HCT116 (cell line): ENCODE measurements around the gene KPNA2. TPM values are rescaled to one million over a fixed set of nuclear protein-coding genes. Genes with fewer than 3 reads are reported as not detected.

Experiments
- ATAC-seq: fragments of 200-7000 bp; cut with Tn5 transposase; 2 replicates; pipeline ENCODE4 v1.9.1; 2020; ENCODE audit warnings: mild to moderate bottlenecking, moderate library complexity
- BruUV-seq: library from RNA; stranded (reverse); fragments of 400-500 nt; replicated peaks from 2 replicates; lab custom pipeline; 2021; lab: Mats Ljungman, UMichigan
- CTCF ChIA-PET: fragments of 300-600 bp; sonication (Branson Sonifier 250); formaldehyde crosslinking; loops from one replicate; lab custom pipeline; 2021; ENCODE audit warnings: antibody characterized with exemption; lab: Charles Lee
- POLR2A ChIA-PET: fragments of 300-600, 350-600 bp; sonication (Branson Sonifier 250); formaldehyde crosslinking; loops from one replicate; lab custom pipeline; 2021; ENCODE audit warnings: antibody characterized with exemption; lab: Charles Lee
- RAD21 ChIA-PET, 2 experiments: fragments of 300-600 bp; sonication (Branson Sonifier 250); formaldehyde crosslinking; loops; one replicate each; lab custom pipeline; 2023; ENCODE audit warnings: low total read pairs in 2 of 2; ENCODE audit not compliant: uncharacterized antibody in 2 of 2, unreplicated experiment in 2 of 2, low non-redundant PET in 1 of 2; lab: Charles Lee
- DNase-seq: peaks from one replicate; pipeline ENCODE4 v3.0.0-alpha.2; 2010; ENCODE audit warnings: low read depth, low spot score
- H2AFZ ChIP-seq: fragments of 200-600 bp; shearing (Covaris generic), sonication (generic); 2 replicates; pipeline ENCODE4 v1.6.1; 2017; ENCODE audit warnings: low read depth, mixed run types, mixed read lengths, antibody characterized with exemption, low read length; ENCODE audit not compliant: poor library complexity, severe bottlenecking
- H3K27ac ChIP-seq: 2 replicates; pipeline ENCODE4 v1.5.1; 2012; ENCODE audit warnings: low read depth, low read length
- H3K27me3 ChIP-seq: fragments of 200-600 bp; sonication (generic); 2 replicates; pipeline ENCODE4 v1.6.1; 2016; ENCODE audit warnings: mixed run types, low read length, mixed read lengths; ENCODE audit not compliant: insufficient read depth
- H3K36me3 ChIP-seq, 2 experiments: fragments of 200-500 bp in 1 of 2; fragments of 200-600 bp in 1 of 2; sonication (Bioruptor generic) in 1 of 2; sonication (generic) in 1 of 2; 2 replicates each; pipeline versions ENCODE4 v1.5.1 to v1.6.1; 2014 to 2016; ENCODE audit warnings: low read length in 2 of 2, inconsistent platforms in 1 of 2, mixed read lengths in 1 of 2, mixed run types in 1 of 2; ENCODE audit not compliant: insufficient read depth in 2 of 2, control insufficient read depth in 1 of 2
- H3K4me1 ChIP-seq, 2 experiments: fragments of 200-600 bp in 1 of 2; sonication (generic) in 1 of 2; 2 replicates each; pipeline versions ENCODE4 v1.5.1 to v1.6.1; 2012 to 2017; ENCODE audit warnings: low read length in 2 of 2, inconsistent platforms in 1 of 2, mild to moderate bottlenecking in 1 of 2, mixed read lengths in 1 of 2, mixed run types in 1 of 2, moderate library complexity in 1 of 2; ENCODE audit not compliant: insufficient read depth in 2 of 2, control insufficient read depth in 1 of 2
- H3K4me2 ChIP-seq: fragments of 200-600 bp; sonication (generic); 2 replicates; pipeline ENCODE4 v1.6.1; 2017; ENCODE audit warnings: mixed run types, low read length, mixed read lengths
- H3K4me3 ChIP-seq, 2 experiments: fragments of 200-600 bp in 1 of 2; sonication (generic) in 1 of 2; replicated peaks in 1 of 2; 2 replicates each; pipeline ENCODE4 v1.5.1; 2011 to 2016; ENCODE audit warnings: low read length in 2 of 2, control low read depth in 1 of 2, low read depth in 1 of 2, mild to moderate bottlenecking in 1 of 2, mixed read lengths in 1 of 2, mixed run types in 1 of 2
- H3K79me2 ChIP-seq: fragments of 200-600 bp; sonication (generic); 2 replicates; pipeline ENCODE4 v1.6.1; 2017; ENCODE audit warnings: mild to moderate bottlenecking, mixed run types, low read length, moderate library complexity, mixed read lengths; ENCODE audit not compliant: insufficient read depth
- H3K9ac ChIP-seq: fragments of 200-600 bp; sonication (generic); 2 replicates; pipeline ENCODE4 v1.6.1; 2016; ENCODE audit warnings: low read length, mixed read lengths
- H3K9me2 ChIP-seq: fragments of 200-600 bp; sonication (generic), shearing (Covaris generic); 2 replicates; pipeline ENCODE4 v1.6.1; 2017; ENCODE audit warnings: mixed run types, mild to moderate bottlenecking, moderate library complexity; ENCODE audit not compliant: insufficient read depth
- H3K9me3 ChIP-seq, 2 experiments: fragments of 200-500 bp in 1 of 2; fragments of 200-600 bp in 1 of 2; sonication (Bioruptor generic) in 1 of 2; sonication (generic) in 1 of 2; 2 replicates each; pipeline ENCODE4 v1.6.1; 2014 to 2017; ENCODE audit warnings: low read length in 2 of 2, mixed read lengths in 2 of 2, inconsistent platforms in 1 of 2, low read depth in 1 of 2, mild to moderate bottlenecking in 1 of 2, mixed run types in 1 of 2, moderate library complexity in 1 of 2; ENCODE audit not compliant: control insufficient read depth in 1 of 2, insufficient read depth in 1 of 2
- H4K20me1 ChIP-seq: fragments of 200-600 bp; sonication (generic), shearing (Covaris generic); 2 replicates; pipeline ENCODE4 v1.6.1; 2017; ENCODE audit warnings: mixed run types, mild to moderate bottlenecking, moderate library complexity; ENCODE audit not compliant: insufficient read depth
- ATF3 ChIP-seq: IDR thresholded peaks from 2 replicates; pipeline ENCODE4 v1.6.1; 2012
- CBX3 ChIP-seq: IDR thresholded peaks from 2 replicates; pipeline ENCODE4 v1.6.1; 2012; ENCODE audit warnings: low read depth
- CEBPB ChIP-seq: IDR thresholded peaks from 2 replicates; pipeline ENCODE4 v1.6.1; 2012; ENCODE audit warnings: low read depth
- EZH2 ChIP-seq: fragments of 200-600 bp; sonication (generic); IDR thresholded peaks from 2 replicates; pipeline ENCODE4 v1.6.1; 2017; ENCODE audit warnings: antibody characterized with exemption, mixed run types
- EZH2phosphoT487 ChIP-seq: fragments of 200-600 bp; IDR thresholded peaks from 2 replicates; pipeline ENCODE4 v1.6.1; 2018; ENCODE audit warnings: antibody characterized with exemption, borderline replicate concordance
- FOSL1 ChIP-seq: IDR thresholded peaks from 2 replicates; pipeline ENCODE4 v1.6.1; 2012; ENCODE audit warnings: low read depth
- JUND ChIP-seq: IDR thresholded peaks from 2 replicates; pipeline ENCODE4 v1.6.1; 2012
- POLR2A ChIP-seq: IDR thresholded peaks from 2 replicates; pipeline ENCODE4 v1.7.0; 2011; ENCODE audit warnings: borderline replicate concordance; ENCODE audit not compliant: insufficient read depth, insufficient read length; ENCODE audit errors: extremely low read depth
- POLR2AphosphoS5 ChIP-seq: IDR thresholded peaks from 2 replicates; pipeline ENCODE4 v1.6.1; 2011; ENCODE audit warnings: mild to moderate bottlenecking, low read depth, low read length, moderate library complexity
- RAD21 ChIP-seq: IDR thresholded peaks from 2 replicates; pipeline ENCODE4 v1.6.1; 2012; ENCODE audit warnings: low read depth, mild to moderate bottlenecking
- SIN3A ChIP-seq: IDR thresholded peaks from 2 replicates; pipeline ENCODE4 v1.6.1; 2012; ENCODE audit warnings: low read depth
- SP1 ChIP-seq: IDR thresholded peaks from 2 replicates; pipeline ENCODE4 v1.6.1; 2012; ENCODE audit warnings: low read depth
- TCF7L2 ChIP-seq: IDR thresholded peaks from 2 replicates; pipeline ENCODE4 v1.7.0; 2011; ENCODE audit warnings: borderline replicate concordance, inconsistent platforms; ENCODE audit not compliant: insufficient read depth, insufficient read length; ENCODE audit errors: extremely low read depth
- ZBTB33 ChIP-seq: IDR thresholded peaks from 2 replicates; pipeline ENCODE4 v1.6.1; 2011; ENCODE audit warnings: mild to moderate bottlenecking, low read length, moderate library complexity; ENCODE audit not compliant: insufficient replicate concordance; ENCODE audit errors: extremely low read depth
- ZFX ChIP-seq: fragments of 450-650 bp; IDR thresholded peaks from 2 replicates; pipeline ENCODE4 v1.6.1; 2017
- intact Hi-C: fragments of 100-400 bp; cut with micrococcal nuclease; formaldehyde crosslinking; loops from 2 replicates; pipeline ENCODE4 v1.10.0; 2022
- total RNA-seq: library from RNA; stranded (reverse); gene quantifications from one replicate; pipeline ENCODE4 v1.2.1, GENCODE V29; 2021; ENCODE audit not compliant: unreplicated experiment
- TF ChIP-seq, protein P1 (sequence below), 3 experiments: fragments of 200-600 bp in 1 of 3; sonication (generic) in 1 of 3; IDR thresholded peaks in 2 of 3; conservative IDR thresholded peaks in 1 of 3; 2 replicates each; pipeline ENCODE4 v1.5.1; 2012 to 2017; ENCODE audit warnings: low read depth in 2 of 3, low read length in 2 of 3, antibody characterized with exemption in 1 of 3, borderline replicate concordance in 1 of 3, control low read depth in 1 of 3, mild to moderate bottlenecking in 1 of 3, mixed read lengths in 1 of 3, mixed run types in 1 of 3, moderate library complexity in 1 of 3; ENCODE audit not compliant: insufficient read depth in 1 of 3
- TF ChIP-seq, protein P2 (sequence below): IDR thresholded peaks from 2 replicates; pipeline ENCODE4 v1.6.1; 2012
- TF ChIP-seq, protein P3 (sequence below): IDR thresholded peaks from 2 replicates; pipeline ENCODE4 v1.6.1; 2012; ENCODE audit warnings: low read depth

Gene KPNA2
- total RNA-seq, 1 experiment from 2014 or later = 330 TPM

DNA sequence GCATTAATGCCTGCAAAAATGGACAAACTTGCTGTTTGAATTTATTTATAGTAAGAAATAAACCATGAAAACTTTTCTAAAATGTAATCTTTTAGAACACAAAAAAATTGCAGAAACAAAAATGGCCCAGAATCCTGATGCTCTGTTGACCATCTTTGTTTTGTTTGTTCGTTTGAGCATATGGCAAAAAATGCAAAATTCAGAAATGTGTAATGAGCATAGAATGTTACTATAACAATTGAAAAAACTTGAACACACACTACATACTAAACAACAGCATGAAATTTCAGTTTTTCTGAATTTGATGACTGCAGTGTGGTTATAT is 1.1 kb upstream of the KPNA2 start (continued):
- TF ChIP-seq CBX3 = no peak
- peak; percentile 32 for TF ChIP-seq POLR2A
- no peak for TF ChIP-seq RAD21

DNA sequence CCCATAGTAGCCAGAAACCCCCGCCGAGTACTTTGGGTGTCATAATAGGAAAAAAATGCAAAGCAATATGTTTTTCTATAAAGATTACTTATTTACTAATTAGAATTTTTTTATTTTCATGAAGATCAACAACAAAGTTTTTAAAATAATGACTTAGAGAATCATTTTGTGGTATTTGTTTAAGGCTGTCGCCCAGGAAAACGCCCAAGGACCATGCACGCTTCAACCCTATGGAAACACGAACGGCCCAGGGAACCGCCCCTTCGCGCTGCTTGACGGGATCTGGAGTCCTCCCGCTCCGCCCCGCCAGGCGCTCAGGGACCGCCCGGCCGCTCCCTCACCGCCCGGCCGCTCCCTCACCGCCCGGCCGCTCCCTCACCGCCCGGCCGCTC is 408 bp upstream of the KPNA2 start:
- intact Hi-C loops = loop anchor here (1.0 kb wide), 1 partner anchor 16 kb away; no protein-coding TSS in a partner anchor
- CTCF ChIA-PET = interaction anchor here (1.0 kb wide), 1 partner anchor 13 kb away, joined by 4 read pairs; no protein-coding TSS in a partner anchor
- RAD21 ChIA-PET = no interaction called here
- peak; percentile 91 for ATAC-seq
- H3K9ac ChIP-seq = no peak overlapping the region
- no peaks in the 10 kb centered on the region for H3K27me3 ChIP-seq
- H3K79me2 ChIP-seq = peaks cover 44% of the 10 kb centered on the region
- H4K20me1 ChIP-seq = peaks cover 12% of the 10 kb centered on the region; the same call in 1 of the 2 replicates
- no peaks in the 10 kb centered on the region for H3K9me3 ChIP-seq
- peak overlapping the region; percentile 2 for H2AFZ ChIP-seq
- H3K27ac ChIP-seq = no peak overlapping the region; the same call in 1 of the 2 replicates
- POLR2A ChIA-PET = interaction anchor here (0.6 to 1.1 kb wide), 9 partner anchors 13 to 474 kb away, joined by 3 to 6 read pairs (median 4); partner anchors contain the start of gene BPTF
- H3K9me2 ChIP-seq = no peaks in the 10 kb centered on the region
- peak overlapping the region; percentile 1 to 14; a peak in 3 of 4 replicates for H3K4me3 ChIP-seq
- TSS peak; percentile 85 for BruUV-seq
- DNase-seq = no peak
- peaks cover 17 to 22% of the 10 kb centered on the region in 2 experiments for H3K4me1 ChIP-seq
- peak overlapping the region; percentile 30; the same call in 1 of the 2 replicates for H3K4me2 ChIP-seq
- peaks cover 22 to 33% of the 10 kb centered on the region in 2 experiments for H3K36me3 ChIP-seq
- TF ChIP-seq CEBPB = no peak
- no peak for TF ChIP-seq EZH2
- TF ChIP-seq POLR2AphosphoS5 = no peak
- TF ChIP-seq TCF7L2 = no peak
- no peak for TF ChIP-seq SIN3A
- TF ChIP-seq, protein P1, sequence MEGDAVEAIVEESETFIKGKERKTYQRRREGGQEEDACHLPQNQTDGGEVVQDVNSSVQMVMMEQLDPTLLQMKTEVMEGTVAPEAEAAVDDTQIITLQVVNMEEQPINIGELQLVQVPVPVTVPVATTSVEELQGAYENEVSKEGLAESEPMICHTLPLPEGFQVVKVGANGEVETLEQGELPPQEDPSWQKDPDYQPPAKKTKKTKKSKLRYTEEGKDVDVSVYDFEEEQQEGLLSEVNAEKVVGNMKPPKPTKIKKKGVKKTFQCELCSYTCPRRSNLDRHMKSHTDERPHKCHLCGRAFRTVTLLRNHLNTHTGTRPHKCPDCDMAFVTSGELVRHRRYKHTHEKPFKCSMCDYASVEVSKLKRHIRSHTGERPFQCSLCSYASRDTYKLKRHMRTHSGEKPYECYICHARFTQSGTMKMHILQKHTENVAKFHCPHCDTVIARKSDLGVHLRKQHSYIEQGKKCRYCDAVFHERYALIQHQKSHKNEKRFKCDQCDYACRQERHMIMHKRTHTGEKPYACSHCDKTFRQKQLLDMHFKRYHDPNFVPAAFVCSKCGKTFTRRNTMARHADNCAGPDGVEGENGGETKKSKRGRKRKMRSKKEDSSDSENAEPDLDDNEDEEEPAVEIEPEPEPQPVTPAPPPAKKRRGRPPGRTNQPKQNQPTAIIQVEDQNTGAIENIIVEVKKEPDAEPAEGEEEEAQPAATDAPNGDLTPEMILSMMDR (IDR thresholded peaks at IDR 0.05 in 2 of 3, conservative IDR thresholded peaks at IDR 0.05 in 1 of 3; ENCODE audit: borderline replicate concordance in 1 of 3, insufficient read depth in 1 of 3, low read depth in 2 of 3, low read length in 2 of 3) = no peak
- no peak for TF ChIP-seq EZH2phosphoT487
- no peak for TF ChIP-seq ATF3
- TF ChIP-seq, protein P2, sequence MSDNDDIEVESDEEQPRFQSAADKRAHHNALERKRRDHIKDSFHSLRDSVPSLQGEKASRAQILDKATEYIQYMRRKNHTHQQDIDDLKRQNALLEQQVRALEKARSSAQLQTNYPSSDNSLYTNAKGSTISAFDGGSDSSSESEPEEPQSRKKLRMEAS = no peak
- TF ChIP-seq, protein P3, sequence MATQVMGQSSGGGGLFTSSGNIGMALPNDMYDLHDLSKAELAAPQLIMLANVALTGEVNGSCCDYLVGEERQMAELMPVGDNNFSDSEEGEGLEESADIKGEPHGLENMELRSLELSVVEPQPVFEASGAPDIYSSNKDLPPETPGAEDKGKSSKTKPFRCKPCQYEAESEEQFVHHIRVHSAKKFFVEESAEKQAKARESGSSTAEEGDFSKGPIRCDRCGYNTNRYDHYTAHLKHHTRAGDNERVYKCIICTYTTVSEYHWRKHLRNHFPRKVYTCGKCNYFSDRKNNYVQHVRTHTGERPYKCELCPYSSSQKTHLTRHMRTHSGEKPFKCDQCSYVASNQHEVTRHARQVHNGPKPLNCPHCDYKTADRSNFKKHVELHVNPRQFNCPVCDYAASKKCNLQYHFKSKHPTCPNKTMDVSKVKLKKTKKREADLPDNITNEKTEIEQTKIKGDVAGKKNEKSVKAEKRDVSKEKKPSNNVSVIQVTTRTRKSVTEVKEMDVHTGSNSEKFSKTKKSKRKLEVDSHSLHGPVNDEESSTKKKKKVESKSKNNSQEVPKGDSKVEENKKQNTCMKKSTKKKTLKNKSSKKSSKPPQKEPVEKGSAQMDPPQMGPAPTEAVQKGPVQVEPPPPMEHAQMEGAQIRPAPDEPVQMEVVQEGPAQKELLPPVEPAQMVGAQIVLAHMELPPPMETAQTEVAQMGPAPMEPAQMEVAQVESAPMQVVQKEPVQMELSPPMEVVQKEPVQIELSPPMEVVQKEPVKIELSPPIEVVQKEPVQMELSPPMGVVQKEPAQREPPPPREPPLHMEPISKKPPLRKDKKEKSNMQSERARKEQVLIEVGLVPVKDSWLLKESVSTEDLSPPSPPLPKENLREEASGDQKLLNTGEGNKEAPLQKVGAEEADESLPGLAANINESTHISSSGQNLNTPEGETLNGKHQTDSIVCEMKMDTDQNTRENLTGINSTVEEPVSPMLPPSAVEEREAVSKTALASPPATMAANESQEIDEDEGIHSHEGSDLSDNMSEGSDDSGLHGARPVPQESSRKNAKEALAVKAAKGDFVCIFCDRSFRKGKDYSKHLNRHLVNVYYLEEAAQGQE = no peak
- no peak for TF ChIP-seq JUND
- TF ChIP-seq CBX3 = no peak
- no peak for TF ChIP-seq RAD21
- TF ChIP-seq ZFX = no peak
- no peak for TF ChIP-seq SP1
- no peak for TF ChIP-seq FOSL1
- no peak for TF ChIP-seq POLR2A
- no peak for TF ChIP-seq ZBTB33
